AG10803 (cell line): ENCODE results near the gene HMBS.

Experiments
- DNase-seq: peaks from one replicate; pipeline ENCODE4 v3.0.0; 2010; ENCODE audit warnings: low read depth
- H3K4me3 ChIP-seq: 2 replicates; pipeline ENCODE4 v1.5.1; 2011; ENCODE audit warnings: mild to moderate bottlenecking, low read length, control low read depth
- CTCF ChIP-seq: conservative IDR thresholded peaks from 2 replicates; pipeline ENCODE4 v1.5.1; 2011; ENCODE audit warnings: mild to moderate bottlenecking, low read length, control low read depth, inconsistent platforms

HMBS gene

GRCh38 chr11:119110439-119110838 lies 25.8 kb downstream of the HMBS start:
- no peak for DNase-seq
- TF ChIP-seq CTCF, result no peak
- no peak overlapping the region for H3K4me3 ChIP-seq

GRCh38 chr11:119111361-119111925 lies 26.8 kb downstream of the HMBS start:
- TF ChIP-seq CTCF, result no peak
- DNase-seq, result no peak
- no peak overlapping the region for H3K4me3 ChIP-seq

- no peak for DNase-seq
- H3K4me3 ChIP-seq, result no peak overlapping the region
- no peak for TF ChIP-seq CTCF
Measured at GRCh38 chr11:119112314-119113020, 27.8 kb downstream of the HMBS start.

GRCh38 chr11:119113716-119114115 lies 29.0 kb downstream of the HMBS start:
- no peak for DNase-seq
- H3K4me3 ChIP-seq, result no peak overlapping the region
- no peak for TF ChIP-seq CTCF

GRCh38 chr11:119114351-119114750 lies 29.7 kb downstream of the HMBS start:
- H3K4me3 ChIP-seq, result no peak overlapping the region
- no peak for DNase-seq
- no peak for TF ChIP-seq CTCF

GRCh38 chr11:119115484-119116234 lies 31.0 kb downstream of the HMBS start:
- DNase-seq, result no peak
- H3K4me3 ChIP-seq, result no peak overlapping the region
- TF ChIP-seq CTCF, result no peak

- TF ChIP-seq CTCF, result no peak
- H3K4me3 ChIP-seq, result no peak overlapping the region
- DNase-seq, result no peak
Measured at GRCh38 chr11:119116235-119116594, 31.5 kb downstream of the HMBS start.
